Measurements from ENCODE around the gene DMBT1.

The DMBT1 gene

GRCh38 chr10:122566632-122567031 lies 6.1 kb downstream of the DMBT1 start:
- Histone ChIP-seq H3K27ac (ENCODE audit: low read length) (no peak overlapping the region), H3K79me2 (ENCODE audit: low read length) (no peaks in the 10 kb centered on the region), H3K36me3 (replicated peaks; ENCODE audit: low read depth, low read length) (no peaks in the 10 kb centered on the region), H3K9me3 (ENCODE audit: insufficient read depth, low read length) (no peaks in the 10 kb centered on the region), H2AFZ (ENCODE audit: low read depth, low read length) (no peak overlapping the region), H3K4me2 (ENCODE audit: low read length) (no peak overlapping the region), H3K9ac (ENCODE audit: low read length) (no peak overlapping the region), H4K20me1 (ENCODE audit: insufficient read depth, low read length) (no peaks in the 10 kb centered on the region), H3K4me3 (ENCODE audit: low read length) (no peak overlapping the region), H3K27me3 (ENCODE audit: low read depth, low read length) (peaks cover 13% of the 10 kb centered on the region), H3K4me1 (ENCODE audit: low read length) (no peaks in the 10 kb centered on the region)
- TF ChIP-seq EZH2phosphoT487 (IDR thresholded peaks at IDR 0.05; ENCODE audit: low read depth): no peak
- TF ChIP-seq CTCF (IDR thresholded peaks at IDR 0.05; ENCODE audit: low read depth, low read length): no peak

GRCh38 chr10:122567056-122567660 lies 6.6 kb downstream of the DMBT1 start:
- TF ChIP-seq EZH2phosphoT487 (IDR thresholded peaks at IDR 0.05; ENCODE audit: low read depth) (no peak), CTCF (IDR thresholded peaks at IDR 0.05; ENCODE audit: low read depth, low read length) (peak; percentile 62)
- Histone ChIP-seq H3K36me3 (replicated peaks; ENCODE audit: low read depth, low read length) (no peaks in the 10 kb centered on the region), H3K27me3 (ENCODE audit: low read depth, low read length) (peaks cover 13% of the 10 kb centered on the region), H3K4me1 (ENCODE audit: low read length) (no peaks in the 10 kb centered on the region), H4K20me1 (ENCODE audit: insufficient read depth, low read length) (no peaks in the 10 kb centered on the region), H2AFZ (ENCODE audit: low read depth, low read length) (no peak overlapping the region), H3K9me3 (ENCODE audit: insufficient read depth, low read length) (no peaks in the 10 kb centered on the region), H3K4me3 (ENCODE audit: low read length) (no peak overlapping the region), H3K27ac (ENCODE audit: low read length) (no peak overlapping the region), H3K4me2 (ENCODE audit: low read length) (no peak overlapping the region), H3K9ac (ENCODE audit: low read length) (no peak overlapping the region), H3K79me2 (ENCODE audit: low read length) (no peaks in the 10 kb centered on the region)

DNA sequence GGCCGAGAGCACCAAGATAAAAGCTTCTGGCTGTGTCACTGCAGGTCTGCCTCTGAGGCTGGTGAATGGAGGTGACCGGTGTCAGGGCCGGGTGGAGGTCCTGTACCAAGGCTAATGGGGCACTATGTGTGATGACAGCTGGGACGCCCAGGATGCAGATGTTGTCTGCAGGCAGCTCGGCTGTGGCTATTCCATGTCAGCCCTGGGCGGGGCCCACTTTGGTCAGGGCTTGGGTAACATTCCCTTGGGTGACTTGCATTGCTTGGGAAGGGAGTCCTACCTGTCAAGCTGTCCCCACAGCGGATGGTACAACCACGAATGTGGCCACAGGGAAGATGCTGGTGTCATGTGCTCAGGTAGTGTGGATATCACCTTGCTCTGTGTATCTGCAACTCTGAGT lies 8.0 kb downstream of the DMBT1 start:
- Histone ChIP-seq H3K4me2 (ENCODE audit: low read length) (no peak overlapping the region), H4K20me1 (ENCODE audit: insufficient read depth, low read length) (no peaks in the 10 kb centered on the region), H3K36me3 (replicated peaks; ENCODE audit: low read depth, low read length) (no peaks in the 10 kb centered on the region), H3K27ac (ENCODE audit: low read length) (no peak overlapping the region), H3K27me3 (ENCODE audit: low read depth, low read length) (peaks cover 8% of the 10 kb centered on the region), H3K9ac (ENCODE audit: low read length) (no peak overlapping the region), H3K4me1 (ENCODE audit: low read length) (no peaks in the 10 kb centered on the region), H3K9me3 (ENCODE audit: insufficient read depth, low read length) (no peaks in the 10 kb centered on the region), H3K79me2 (ENCODE audit: low read length) (no peaks in the 10 kb centered on the region), H3K4me3 (ENCODE audit: low read length) (no peak overlapping the region), H2AFZ (ENCODE audit: low read depth, low read length) (no peak overlapping the region)
- TF ChIP-seq CTCF (IDR thresholded peaks at IDR 0.05; ENCODE audit: low read depth, low read length): no peak
- no peak for TF ChIP-seq EZH2phosphoT487 (IDR thresholded peaks at IDR 0.05; ENCODE audit: low read depth)

DNA sequence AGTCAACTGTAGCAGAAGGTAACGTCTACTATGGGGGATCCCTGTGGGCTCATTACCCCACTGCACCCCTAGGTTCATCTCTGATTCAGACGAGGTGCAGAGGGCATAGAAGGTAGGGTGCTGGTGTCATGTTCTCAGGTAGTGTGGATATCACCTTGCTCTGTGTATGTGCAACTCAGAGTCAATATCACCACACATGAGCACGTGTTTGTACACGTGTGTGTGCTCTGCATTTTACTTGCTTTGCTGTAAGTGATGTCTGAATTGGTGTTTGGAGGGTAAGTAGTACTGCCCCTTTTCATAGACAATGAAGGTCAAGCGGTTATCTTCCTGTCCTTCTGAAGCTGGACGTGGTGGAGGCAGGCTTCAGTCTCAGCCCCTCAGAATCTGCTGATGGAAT lies 10.4 kb downstream of the DMBT1 start:
- Histone ChIP-seq H3K4me1 (ENCODE audit: low read length) (no peaks in the 10 kb centered on the region), H2AFZ (ENCODE audit: low read depth, low read length) (no peak overlapping the region), H3K9me3 (ENCODE audit: insufficient read depth, low read length) (no peaks in the 10 kb centered on the region), H3K27me3 (ENCODE audit: low read depth, low read length) (no peaks in the 10 kb centered on the region; the same call in 1 of the 2 replicates), H3K9ac (ENCODE audit: low read length) (no peak overlapping the region), H3K79me2 (ENCODE audit: low read length) (no peaks in the 10 kb centered on the region), H3K4me3 (ENCODE audit: low read length) (no peak overlapping the region), H3K4me2 (ENCODE audit: low read length) (no peak overlapping the region), H3K27ac (ENCODE audit: low read length) (no peak overlapping the region), H4K20me1 (ENCODE audit: insufficient read depth, low read length) (no peaks in the 10 kb centered on the region), H3K36me3 (replicated peaks; ENCODE audit: low read depth, low read length) (no peaks in the 10 kb centered on the region)
- TF ChIP-seq EZH2phosphoT487 (IDR thresholded peaks at IDR 0.05; ENCODE audit: low read depth): no peak
- TF ChIP-seq CTCF (IDR thresholded peaks at IDR 0.05; ENCODE audit: low read depth, low read length): no peak

Data from OCI-LY3 (cell line).